HCT116 (cell line): Measurements from ENCODE around the gene OBP2B.

Source experiments
- CEBPB ChIP-seq: IDR thresholded peaks from 2 replicates; pipeline ENCODE4 v1.6.1; 2012; ENCODE audit warnings: low read depth
- CTCF ChIP-seq, 3 experiments: fragments of 200-600 bp in 1 of 3; sonication (generic) in 1 of 3; IDR thresholded peaks in 2 of 3; conservative IDR thresholded peaks in 1 of 3; 2 replicates each; pipeline ENCODE4 v1.5.1; 2012 to 2017; ENCODE audit warnings: low read depth in 2 of 3, low read length in 2 of 3, antibody characterized with exemption in 1 of 3, borderline replicate concordance in 1 of 3, control low read depth in 1 of 3, mild to moderate bottlenecking in 1 of 3, mixed read lengths in 1 of 3, mixed run types in 1 of 3, moderate library complexity in 1 of 3; ENCODE audit not compliant: insufficient read depth in 1 of 3
- ELF1 ChIP-seq: IDR thresholded peaks from 2 replicates; pipeline ENCODE4 v1.6.1; 2012; ENCODE audit warnings: low read depth, borderline replicate concordance
- EZH2 ChIP-seq: fragments of 200-600 bp; sonication (generic); IDR thresholded peaks from 2 replicates; pipeline ENCODE4 v1.6.1; 2017; ENCODE audit warnings: antibody characterized with exemption, mixed run types
- MAX ChIP-seq: IDR thresholded peaks from 2 replicates; pipeline ENCODE4 v1.6.1; 2012
- POLR2A ChIP-seq: IDR thresholded peaks from 2 replicates; pipeline ENCODE4 v1.7.0; 2011; ENCODE audit warnings: borderline replicate concordance; ENCODE audit not compliant: insufficient read depth, insufficient read length; ENCODE audit errors: extremely low read depth
- REST ChIP-seq: IDR thresholded peaks from 2 replicates; pipeline ENCODE4 v1.6.1; 2012; ENCODE audit warnings: low read depth
- TCF7L2 ChIP-seq: IDR thresholded peaks from 2 replicates; pipeline ENCODE4 v1.7.0; 2011; ENCODE audit warnings: borderline replicate concordance, inconsistent platforms; ENCODE audit not compliant: insufficient read depth, insufficient read length; ENCODE audit errors: extremely low read depth

GRCh38 chr9:133165452-133165730 lies 43.7 kb downstream of the OBP2B start:
- no peak for TF ChIP-seq EZH2
- TF ChIP-seq CTCF (IDR thresholded peaks at IDR 0.05 in 2 of 3, conservative IDR thresholded peaks at IDR 0.05 in 1 of 3; ENCODE audit: borderline replicate concordance in 1 of 3, insufficient read depth in 1 of 3, low read depth in 2 of 3, low read length in 2 of 3) = no peak
- TF ChIP-seq POLR2A = no peak
- TF ChIP-seq CEBPB = no peak
- no peak for TF ChIP-seq REST
- TF ChIP-seq MAX = no peak
- TF ChIP-seq TCF7L2 = no peak
- TF ChIP-seq ELF1 = no peak
